ENCODE data around the gene TOLLIP.

The TOLLIP gene

DNA sequence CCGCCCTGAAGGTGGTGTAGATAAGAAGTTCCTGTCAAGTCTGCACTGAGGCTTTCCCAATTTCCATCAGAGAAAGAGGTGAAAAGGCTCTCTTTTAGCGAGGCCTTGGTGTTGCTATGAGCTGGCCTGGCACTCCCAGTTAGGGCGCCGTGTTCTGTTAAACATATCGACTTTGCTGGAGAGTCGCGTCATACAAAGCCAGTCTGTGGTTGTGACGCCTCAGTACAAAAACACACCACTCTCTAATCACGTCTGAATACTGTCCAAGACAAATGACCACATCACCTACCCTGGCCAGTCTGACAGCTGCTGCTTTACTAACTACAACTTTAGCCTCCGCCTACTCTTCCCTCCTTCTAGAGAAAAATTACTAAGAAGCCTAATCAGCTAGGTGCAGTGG lies 8.0 kb upstream of the TOLLIP start:
- H3K4me1 ChIP-seq (ENCODE audit: control insufficient read depth in 2 of 2, insufficient read depth in 2 of 2, low read length in 2 of 2) = no peaks in the 10 kb centered on the region
- no peaks in the 10 kb centered on the region for H3K9me3 ChIP-seq (ENCODE audit: control insufficient read depth in 2 of 2, low read length in 2 of 2)
- H3K4me3 ChIP-seq (ENCODE audit: low read length in 2 of 2) = no peak overlapping the region
- no peaks in the 10 kb centered on the region for H3K36me3 ChIP-seq (ENCODE audit: control insufficient read depth in 2 of 2, insufficient read depth in 2 of 2, low read length in 2 of 2)
- no peaks in the 10 kb centered on the region for H3K27me3 ChIP-seq (ENCODE audit: control insufficient read depth in 2 of 2, insufficient read depth in 2 of 2, low read length in 2 of 2)
- H3K9ac ChIP-seq (ENCODE audit: low read depth in 1 of 2, low read length in 2 of 2) = no peak overlapping the region
- no peak overlapping the region for H3K27ac ChIP-seq (ENCODE audit: low read depth in 2 of 2, low read length in 2 of 2)

GRCh38 chr11:1310772-1311468 lies 1.5 kb upstream of the TOLLIP start:
- Histone ChIP-seq H3K27ac (ENCODE audit: low read depth in 2 of 2, low read length in 2 of 2) (peak overlapping the region; percentile 93 to 97), H3K36me3 (ENCODE audit: control insufficient read depth in 2 of 2, insufficient read depth in 2 of 2, low read length in 2 of 2) (peaks cover 0 to 8% of the 10 kb centered on the region in 2 donors), H3K4me1 (ENCODE audit: control insufficient read depth in 2 of 2, insufficient read depth in 2 of 2, low read length in 2 of 2) (peaks cover 17 to 25% of the 10 kb centered on the region in 2 donors), H3K9ac (ENCODE audit: low read depth in 1 of 2, low read length in 2 of 2) (peak overlapping the region; percentile 82), H3K4me3 (ENCODE audit: low read length in 2 of 2) (peak overlapping the region; percentile 76 to 85), H3K9me3 (ENCODE audit: control insufficient read depth in 2 of 2, low read length in 2 of 2) (no peaks in the 10 kb centered on the region), H3K27me3 (ENCODE audit: control insufficient read depth in 2 of 2, insufficient read depth in 2 of 2, low read length in 2 of 2) (no peaks in the 10 kb centered on the region)

DNA sequence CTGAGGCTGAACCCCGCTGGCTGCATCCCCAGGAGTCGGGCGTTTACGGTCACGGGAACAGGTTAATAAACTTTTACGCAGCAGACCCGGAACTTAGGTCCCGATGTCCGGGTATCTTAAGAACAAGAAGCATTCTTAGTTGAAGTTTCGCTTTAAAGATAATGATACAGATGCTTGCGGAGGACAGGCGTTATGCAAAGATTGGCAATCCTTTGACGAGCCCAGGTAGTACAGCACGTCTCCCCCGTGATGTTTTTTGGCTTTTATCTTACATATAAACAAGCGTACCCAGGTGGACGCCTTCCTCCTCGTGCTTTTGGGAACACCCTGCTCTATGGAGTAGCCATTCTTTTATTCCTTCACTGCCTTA lies 871 bp upstream of the TOLLIP start:
- Histone ChIP-seq H3K36me3 (ENCODE audit: control insufficient read depth in 2 of 2, insufficient read depth in 2 of 2, low read length in 2 of 2) (peaks cover 0 to 12% of the 10 kb centered on the region in 2 donors), H3K9ac (ENCODE audit: low read depth in 1 of 2, low read length in 2 of 2) (peak overlapping the region; percentile 82), H3K4me3 (ENCODE audit: low read length in 2 of 2) (peak overlapping the region; percentile 76 to 85), H3K27me3 (ENCODE audit: control insufficient read depth in 2 of 2, insufficient read depth in 2 of 2, low read length in 2 of 2) (no peaks in the 10 kb centered on the region), H3K4me1 (ENCODE audit: control insufficient read depth in 2 of 2, insufficient read depth in 2 of 2, low read length in 2 of 2) (peaks cover 17 to 25% of the 10 kb centered on the region in 2 donors), H3K9me3 (ENCODE audit: control insufficient read depth in 2 of 2, low read length in 2 of 2) (no peaks in the 10 kb centered on the region), H3K27ac (ENCODE audit: low read depth in 2 of 2, low read length in 2 of 2) (peak overlapping the region; percentile 93 to 97)

GRCh38 chr11:1308743-1309497 lies 512 bp downstream of the TOLLIP start:
- H3K4me1 ChIP-seq (ENCODE audit: control insufficient read depth in 2 of 2, insufficient read depth in 2 of 2, low read length in 2 of 2) = peaks cover 30 to 34% of the 10 kb centered on the region in 2 donors
- H3K9me3 ChIP-seq (ENCODE audit: control insufficient read depth in 2 of 2, low read length in 2 of 2) = no peaks in the 10 kb centered on the region
- H3K27ac ChIP-seq (ENCODE audit: low read depth in 2 of 2, low read length in 2 of 2) = peak overlapping the region; percentile 89 to 97
- peak overlapping the region; percentile 69 to 76 for H3K4me3 ChIP-seq (ENCODE audit: low read length in 2 of 2)
- H3K36me3 ChIP-seq (ENCODE audit: control insufficient read depth in 2 of 2, insufficient read depth in 2 of 2, low read length in 2 of 2) = peaks cover 0 to 14% of the 10 kb centered on the region in 2 donors
- H3K9ac ChIP-seq (ENCODE audit: low read depth in 1 of 2, low read length in 2 of 2) = peak overlapping the region; percentile 41 to 77
- H3K27me3 ChIP-seq (ENCODE audit: control insufficient read depth in 2 of 2, insufficient read depth in 2 of 2, low read length in 2 of 2) = no peaks in the 10 kb centered on the region

DNA sequence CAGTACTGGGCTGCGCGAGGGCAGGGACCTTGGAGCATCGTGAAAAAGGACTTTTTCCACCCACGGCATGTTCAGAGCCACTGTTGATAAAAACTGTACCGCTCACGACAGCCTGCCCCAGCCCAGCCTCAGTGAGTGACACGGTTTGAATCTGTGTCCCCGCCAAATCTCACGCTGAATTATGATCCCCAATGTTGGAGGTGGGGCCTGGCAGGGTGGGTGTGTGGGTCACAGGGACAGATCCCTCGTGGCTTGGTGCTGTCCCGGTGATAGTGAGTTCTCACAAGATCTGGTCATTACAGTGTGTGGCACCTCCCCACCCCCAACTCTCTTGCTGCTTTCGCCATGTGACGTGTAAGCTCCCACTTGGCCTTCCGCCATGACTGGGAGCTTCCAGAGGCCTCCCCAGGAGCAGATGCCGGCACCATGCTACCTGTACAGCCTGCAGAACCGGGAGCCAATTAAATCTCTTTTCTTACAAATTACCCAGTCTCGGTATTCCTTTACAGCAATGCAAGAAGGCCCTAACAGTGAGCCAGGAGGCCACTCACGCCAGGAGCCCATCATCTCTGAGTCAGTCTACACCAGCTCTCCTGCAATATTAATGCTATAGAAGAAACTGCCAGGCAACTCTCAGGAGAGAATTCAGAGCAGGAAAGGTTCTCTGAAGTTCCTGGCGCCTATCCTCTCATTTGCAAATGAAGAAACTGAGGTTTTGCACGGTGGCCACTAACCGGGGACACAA lies 1.3 kb downstream of the TOLLIP start:
- peaks cover 36 to 39% of the 10 kb centered on the region in 2 donors for H3K4me1 ChIP-seq (ENCODE audit: control insufficient read depth in 2 of 2, insufficient read depth in 2 of 2, low read length in 2 of 2)
- no peaks in the 10 kb centered on the region for H3K9me3 ChIP-seq (ENCODE audit: control insufficient read depth in 2 of 2, low read length in 2 of 2)
- H3K27ac ChIP-seq (ENCODE audit: low read depth in 2 of 2, low read length in 2 of 2) = no peak overlapping the region
- H3K27me3 ChIP-seq (ENCODE audit: control insufficient read depth in 2 of 2, insufficient read depth in 2 of 2, low read length in 2 of 2) = no peaks in the 10 kb centered on the region
- peaks cover 0 to 14% of the 10 kb centered on the region in 2 donors for H3K36me3 ChIP-seq (ENCODE audit: control insufficient read depth in 2 of 2, insufficient read depth in 2 of 2, low read length in 2 of 2)
- peak overlapping the region; percentile 69 to 76 for H3K4me3 ChIP-seq (ENCODE audit: low read length in 2 of 2)
- peak overlapping the region in 1 of 2 donors; percentile 77 for H3K9ac ChIP-seq (ENCODE audit: low read depth in 1 of 2, low read length in 2 of 2)

DNA sequence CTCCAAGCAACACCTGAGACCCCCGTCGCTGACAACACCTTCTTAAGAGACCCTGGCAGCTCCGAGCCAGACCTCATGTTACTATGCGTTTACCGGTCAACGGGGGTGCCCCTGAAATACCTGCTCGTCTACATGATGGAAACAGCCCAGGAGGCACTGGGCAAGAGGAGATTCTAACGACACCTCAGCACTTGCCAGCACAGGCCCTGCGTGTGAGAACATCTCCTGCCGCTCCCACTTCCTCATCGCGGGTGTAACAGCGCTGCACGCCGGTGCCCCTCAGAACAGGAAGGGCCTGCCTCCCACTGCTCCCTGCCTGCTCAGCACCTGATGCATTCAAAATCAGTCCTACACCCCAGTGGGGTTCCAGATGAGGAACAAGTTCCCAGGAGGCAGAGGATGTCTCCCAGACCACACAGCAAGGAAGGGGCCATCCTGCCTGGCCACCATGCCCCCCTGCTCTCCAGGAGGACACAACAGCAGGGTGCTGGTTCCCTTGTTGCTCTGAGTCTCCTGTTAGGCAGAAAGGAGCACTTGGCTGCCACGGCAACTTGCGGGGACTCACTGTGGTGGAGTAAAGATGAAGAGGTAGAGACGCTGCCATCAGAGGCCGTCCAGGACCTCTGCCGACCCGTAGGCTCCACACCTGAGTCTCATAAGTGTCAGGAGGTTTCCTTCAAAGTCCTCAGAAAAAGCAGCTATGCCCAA lies 2.1 kb downstream of the TOLLIP start:
- H3K9me3 ChIP-seq (ENCODE audit: control insufficient read depth in 2 of 2, low read length in 2 of 2) = no peaks in the 10 kb centered on the region
- no peaks in the 10 kb centered on the region for H3K27me3 ChIP-seq (ENCODE audit: control insufficient read depth in 2 of 2, insufficient read depth in 2 of 2, low read length in 2 of 2)
- peaks cover 0 to 14% of the 10 kb centered on the region in 2 donors for H3K36me3 ChIP-seq (ENCODE audit: control insufficient read depth in 2 of 2, insufficient read depth in 2 of 2, low read length in 2 of 2)
- no peak overlapping the region for H3K9ac ChIP-seq (ENCODE audit: low read depth in 1 of 2, low read length in 2 of 2)
- H3K4me3 ChIP-seq (ENCODE audit: low read length in 2 of 2) = peak overlapping the region in 1 of 2 donors; percentile 20
- no peak overlapping the region for H3K27ac ChIP-seq (ENCODE audit: low read depth in 2 of 2, low read length in 2 of 2)
- peaks cover 44 to 45% of the 10 kb centered on the region in 2 donors for H3K4me1 ChIP-seq (ENCODE audit: control insufficient read depth in 2 of 2, insufficient read depth in 2 of 2, low read length in 2 of 2)

- Histone ChIP-seq H3K9ac (ENCODE audit: low read depth in 1 of 2, low read length in 2 of 2) (no peak overlapping the region), H3K27me3 (ENCODE audit: control insufficient read depth in 2 of 2, insufficient read depth in 2 of 2, low read length in 2 of 2) (no peaks in the 10 kb centered on the region), H3K4me1 (ENCODE audit: control insufficient read depth in 2 of 2, insufficient read depth in 2 of 2, low read length in 2 of 2) (peaks cover 44 to 45% of the 10 kb centered on the region in 2 donors), H3K4me3 (ENCODE audit: low read length in 2 of 2) (no peak overlapping the region), H3K9me3 (ENCODE audit: control insufficient read depth in 2 of 2, low read length in 2 of 2) (no peaks in the 10 kb centered on the region), H3K27ac (ENCODE audit: low read depth in 2 of 2, low read length in 2 of 2) (no peak overlapping the region), H3K36me3 (ENCODE audit: control insufficient read depth in 2 of 2, insufficient read depth in 2 of 2, low read length in 2 of 2) (peaks cover 0 to 16% of the 10 kb centered on the region in 2 donors)
These were observed 3.0 kb downstream of the TOLLIP start for GRCh38 chr11:1306186-1307162.

DNA sequence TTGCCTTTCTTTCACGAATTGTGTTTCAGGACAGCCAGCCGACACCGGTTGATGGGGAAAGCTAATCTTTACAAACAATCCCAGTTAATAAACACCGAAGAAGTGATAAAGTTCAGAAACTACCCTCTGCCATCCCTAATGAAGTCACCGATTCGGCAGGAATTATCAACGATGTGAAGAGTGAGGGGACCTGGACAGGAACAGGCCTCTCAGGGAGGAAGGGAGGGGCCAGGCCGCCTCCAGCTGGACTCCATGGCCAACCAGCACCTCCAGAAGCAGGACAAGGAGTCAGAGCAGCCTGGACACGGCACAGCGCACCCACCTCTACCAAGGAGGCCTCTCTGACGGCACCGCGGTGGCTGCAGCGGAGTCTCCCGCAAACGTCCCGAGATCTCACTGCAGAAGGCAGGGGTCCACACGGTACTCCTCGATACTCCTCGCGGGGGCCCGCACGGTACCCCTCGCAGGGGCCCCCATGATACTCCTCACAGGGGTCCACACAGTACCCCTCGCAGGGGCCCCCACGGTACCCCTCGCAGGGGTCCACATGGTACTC lies 3.9 kb downstream of the TOLLIP start:
- no peak overlapping the region for H3K27ac ChIP-seq (ENCODE audit: low read depth in 2 of 2, low read length in 2 of 2)
- H3K9me3 ChIP-seq (ENCODE audit: control insufficient read depth in 2 of 2, low read length in 2 of 2) = no peaks in the 10 kb centered on the region
- no peak overlapping the region for H3K4me3 ChIP-seq (ENCODE audit: low read length in 2 of 2)
- no peaks in the 10 kb centered on the region for H3K27me3 ChIP-seq (ENCODE audit: control insufficient read depth in 2 of 2, insufficient read depth in 2 of 2, low read length in 2 of 2)
- H3K9ac ChIP-seq (ENCODE audit: low read depth in 1 of 2, low read length in 2 of 2) = no peak overlapping the region
- H3K36me3 ChIP-seq (ENCODE audit: control insufficient read depth in 2 of 2, insufficient read depth in 2 of 2, low read length in 2 of 2) = peaks cover 0 to 16% of the 10 kb centered on the region in 2 donors
- H3K4me1 ChIP-seq (ENCODE audit: control insufficient read depth in 2 of 2, insufficient read depth in 2 of 2, low read length in 2 of 2) = peaks cover 41 to 43% of the 10 kb centered on the region in 2 donors

All from mucosa of rectum (tissue), 2 donors.